T-helper 2 cell treated with Interferon-gamma antibody and Interleukin-4, amounts not matched to agents 100 ng/mL and 5 ng/mL, for 36 hours (primary cell): ENCODE results near the gene ADAM11. TPM values are rescaled to one million over a fixed set of nuclear protein-coding genes. Genes with fewer than 3 reads are reported as not detected.

Source experiments
- intact Hi-C: fragments of 100-400 bp; cut with micrococcal nuclease; formaldehyde crosslinking; loops from one replicate; pipeline ENCODE4 v1.15.1; 2023
- total RNA-seq: library from RNA; stranded (reverse); gene quantifications from 2 replicates; pipeline ENCODE4 v1.2.3, GENCODE V29; 2022

The ADAM11 gene
- total RNA-seq, 1 donor from 2014 or later = 0.09 TPM

- intact Hi-C loops = loop anchor here (1.0 to 5.0 kb wide), 5 partner anchors 90 to 358 kb away; partner anchors contain the start of genes C1QL1, NMT1 and PLCD3
Measured at GRCh38 chr17:44775136-44775837, 16.5 kb downstream of the ADAM11 start.

GRCh38 chr17:44775838-44776621 is 17.2 kb downstream of the ADAM11 start:
- intact Hi-C loops = loop anchor here (1.0 to 5.0 kb wide), 5 partner anchors 89 to 357 kb away; partner anchors contain the start of genes C1QL1, NMT1 and PLCD3

GRCh38 chr17:44776628-44777393 is 18.0 kb downstream of the ADAM11 start:
- intact Hi-C loops = loop anchor here (5.0 kb wide), 1 partner anchor 285 kb away; the partner anchor contains the start of gene NMT1

GRCh38 chr17:44777394-44778348 is 18.9 kb downstream of the ADAM11 start:
- intact Hi-C loops = loop anchor here (5.0 kb wide), 1 partner anchor 285 kb away; the partner anchor contains the start of gene NMT1

GRCh38 chr17:44778656-44779210 is 19.9 kb downstream of the ADAM11 start:
- intact Hi-C loops = loop anchor here (1.0 to 5.0 kb wide), 2 partner anchors 87 to 284 kb away; partner anchors contain the start of gene NMT1

GRCh38 chr17:44779211-44780025 is 20.6 kb downstream of the ADAM11 start:
- intact Hi-C loops = loop anchor here (1.0 to 5.0 kb wide), 2 partner anchors 86 to 283 kb away; partner anchors contain the start of gene NMT1

- intact Hi-C loops = no loop called here
Measured at GRCh38 chr17:44780161-44780560, 21.4 kb downstream of the ADAM11 start.

- intact Hi-C loops = no loop called here
Measured at GRCh38 chr17:44780845-44781480, 22.2 kb downstream of the ADAM11 start.

GRCh38 chr17:44781551-44782325 is 22.9 kb downstream of the ADAM11 start:
- intact Hi-C loops = no loop called here

GRCh38 chr17:44782326-44782850 is 23.6 kb downstream of the ADAM11 start:
- intact Hi-C loops = no loop called here

- intact Hi-C loops = no loop called here
Measured at GRCh38 chr17:44785921-44786320, 27.1 kb downstream of the ADAM11 start.

GRCh38 chr17:44786551-44787081 is 27.8 kb downstream of the ADAM11 start:
- intact Hi-C loops = no loop called here

GRCh38 chr17:44787271-44787940 is 28.6 kb downstream of the ADAM11 start:
- intact Hi-C loops = no loop called here

GRCh38 chr17:44788139-44788538 is 29.4 kb downstream of the ADAM11 start:
- intact Hi-C loops = no loop called here

- intact Hi-C loops = no loop called here
Measured at GRCh38 chr17:44792276-44792675, 33.5 kb downstream of the ADAM11 start.
